ENCODE measurements around the gene NMRK2.

DNA sequence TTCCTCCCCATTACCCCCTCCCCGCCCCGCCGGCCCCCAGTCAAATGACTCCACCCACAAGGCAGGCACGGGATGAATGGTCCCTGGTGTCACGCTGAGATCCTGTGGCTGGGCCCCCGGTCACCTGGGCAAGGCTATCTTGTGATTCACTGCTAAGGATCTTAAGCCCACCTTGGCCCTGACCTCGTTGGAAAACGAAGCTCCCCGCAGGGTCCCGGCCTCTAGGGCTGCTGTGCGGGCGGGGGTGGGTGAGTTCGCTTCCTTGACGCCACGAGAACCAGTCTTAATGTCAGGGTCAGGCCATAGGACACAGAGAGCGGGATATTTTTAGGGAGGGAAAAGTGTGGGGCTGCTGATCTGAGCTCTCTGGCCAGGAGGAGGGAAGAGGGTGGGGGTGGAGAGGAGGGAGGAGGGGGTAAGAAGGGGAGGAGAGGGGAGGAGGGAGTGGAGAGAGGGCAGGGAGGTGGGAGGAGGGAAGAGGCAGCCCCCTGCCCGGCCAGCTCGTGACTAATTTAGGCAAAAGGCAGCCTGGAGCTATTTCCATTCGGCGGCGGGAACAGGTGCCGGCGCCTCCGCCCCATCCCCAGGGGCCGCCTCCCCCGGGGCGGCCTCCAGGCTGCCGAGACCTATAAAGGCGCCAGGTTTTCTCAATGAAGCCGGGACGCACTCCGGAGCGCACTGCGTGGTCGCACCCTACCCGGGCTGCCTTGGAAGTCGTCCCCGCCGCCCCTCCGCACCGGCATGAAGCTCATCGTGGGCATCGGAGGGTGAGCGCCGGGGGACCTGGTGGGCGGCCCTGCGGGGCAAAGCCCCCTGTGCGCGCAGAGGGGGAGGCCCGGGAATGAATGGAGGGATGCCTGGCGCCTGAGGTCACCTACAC, at the start of gene NMRK2:
- TF ChIP-seq EZH2 (IDR thresholded peaks at IDR 0.05) (peak; percentile 62), FOXP2 (optimal IDR thresholded peaks at IDR 0.05; ENCODE audit: control extremely low read depth, extremely low read length, insufficient read depth) (no peak), POLR2AphosphoS5 (IDR thresholded peaks at IDR 0.05; ENCODE audit: borderline replicate concordance, low read depth, low read length) (no peak)
